ENCODE results near the gene ITGA5.

Gene ITGA5

DNA sequence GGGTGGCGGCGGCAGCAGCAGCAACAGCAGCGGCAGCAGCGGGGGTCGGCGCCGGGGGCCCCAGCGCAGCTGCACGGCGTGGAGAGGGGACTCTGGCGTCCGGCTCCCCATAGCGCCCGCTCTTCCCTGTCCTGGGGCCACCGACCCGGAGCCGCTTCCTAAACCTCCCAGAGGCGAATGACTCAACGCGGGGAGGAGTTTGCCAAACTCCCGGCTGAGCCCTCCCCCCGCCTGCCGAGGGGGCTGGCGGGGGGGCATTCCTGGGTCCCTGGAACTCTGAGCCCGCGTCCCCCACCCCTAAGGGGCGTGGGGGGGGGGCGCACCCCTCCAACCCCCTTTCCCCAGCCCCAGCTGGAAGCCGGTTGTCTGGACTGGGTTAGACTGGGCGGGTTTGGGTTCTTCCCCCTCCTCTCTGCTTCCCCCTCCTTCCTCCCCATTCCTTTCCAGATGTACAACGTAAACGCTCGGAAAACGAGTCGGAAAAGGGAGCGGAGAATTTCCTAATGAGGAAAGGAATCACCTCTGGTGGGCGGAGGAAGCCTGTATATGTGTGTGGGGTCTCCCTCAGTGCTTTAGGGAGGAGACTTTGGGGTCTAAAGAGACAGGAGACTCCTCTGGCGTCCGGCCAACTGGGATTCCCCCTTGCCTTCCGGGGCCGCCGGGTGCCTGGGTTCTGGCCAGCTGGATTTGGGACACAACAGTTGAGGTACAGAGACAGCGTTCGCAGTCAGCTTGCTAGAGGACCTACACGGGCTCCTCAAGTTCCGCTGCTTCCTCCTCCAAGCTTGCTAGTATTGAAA, at the start of gene ITGA5:
Gene ITGA5 (minus strand): TSS at position 179 of the 800 bp plus-strand sequence. CDS start 68 bp downstream, at position 111.
- peak; percentile 37 for DNase-seq
- no peaks in the 10 kb centered on the region for H3K27me3 ChIP-seq (ENCODE audit: insufficient read depth, low read depth, severe bottlenecking)
- no peak for TF ChIP-seq CTCF (IDR thresholded peaks at IDR 0.05; ENCODE audit: low read depth, low read length)
- no peaks in the 10 kb centered on the region for H3K36me3 ChIP-seq
- H3K4me3 ChIP-seq (ENCODE audit: low read depth, low read length) = peak within 1 kb of the TSS; percentile 70
- H3K27ac ChIP-seq = peak within 1 kb of the TSS; percentile 37
- H3K9me3 ChIP-seq (ENCODE audit: severe bottlenecking) = no peaks in the 10 kb centered on the region

- DNase-seq = no peak
- no peak overlapping the region for H3K27ac ChIP-seq
- no peaks in the 10 kb centered on the region for H3K36me3 ChIP-seq
- no peaks in the 10 kb centered on the region for H3K9me3 ChIP-seq (ENCODE audit: severe bottlenecking)
- no peak overlapping the region for H3K4me3 ChIP-seq (ENCODE audit: low read depth, low read length)
- H3K27me3 ChIP-seq (ENCODE audit: insufficient read depth, low read depth, severe bottlenecking) = no peaks in the 10 kb centered on the region
- TF ChIP-seq CTCF (IDR thresholded peaks at IDR 0.05; ENCODE audit: low read depth, low read length) = no peak
Measured at GRCh38 chr12:54465857-54466523, 46.9 kb upstream of the ITGA5 start.

DNA sequence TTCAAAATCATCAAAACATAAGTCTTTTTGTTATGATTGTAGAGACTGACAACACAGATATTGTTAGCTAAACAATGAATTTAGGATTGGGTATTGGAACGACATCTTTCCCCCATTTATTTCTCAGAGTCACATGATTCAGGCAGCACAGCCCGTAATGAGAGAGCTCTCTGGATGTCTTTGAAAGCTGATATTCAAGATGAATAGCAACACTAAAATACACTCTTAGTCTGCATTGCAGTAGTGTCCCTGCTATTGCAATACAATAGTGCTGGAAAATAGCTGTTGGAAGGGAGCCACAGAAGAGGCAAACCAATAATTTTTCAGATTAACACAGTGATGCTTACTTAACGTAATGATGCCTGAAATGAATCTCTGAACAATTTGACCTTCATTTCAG, 44.4 kb upstream of the ITGA5 start:
- no peak for DNase-seq
- no peaks in the 10 kb centered on the region for H3K9me3 ChIP-seq (ENCODE audit: severe bottlenecking)
- no peak for TF ChIP-seq CTCF (IDR thresholded peaks at IDR 0.05; ENCODE audit: low read depth, low read length)
- H3K36me3 ChIP-seq = no peaks in the 10 kb centered on the region
- H3K27me3 ChIP-seq (ENCODE audit: insufficient read depth, low read depth, severe bottlenecking) = no peaks in the 10 kb centered on the region
- H3K27ac ChIP-seq = no peak overlapping the region
- no peak overlapping the region for H3K4me3 ChIP-seq (ENCODE audit: low read depth, low read length)

DNA sequence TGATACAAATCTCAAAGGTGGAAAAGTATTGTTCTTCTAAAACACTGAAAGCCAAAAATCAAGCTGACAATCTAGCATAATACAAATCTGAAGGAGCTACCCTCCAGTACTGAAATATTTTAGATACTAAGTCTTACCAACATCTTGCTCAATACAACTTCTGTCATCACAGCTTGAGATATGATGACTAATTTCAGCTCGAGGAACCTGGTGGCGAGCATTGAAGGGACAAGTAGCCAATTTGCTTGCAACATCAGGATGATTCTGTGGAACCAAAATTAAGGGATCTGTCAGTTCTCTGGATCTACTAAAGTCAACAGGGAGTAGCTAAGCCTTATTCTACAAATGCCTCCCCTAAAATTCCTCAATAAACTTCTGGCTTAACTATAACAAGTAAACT, 44.0 kb upstream of the ITGA5 start:
- no peak for TF ChIP-seq CTCF (IDR thresholded peaks at IDR 0.05; ENCODE audit: low read depth, low read length)
- H3K9me3 ChIP-seq (ENCODE audit: severe bottlenecking) = no peaks in the 10 kb centered on the region
- H3K4me3 ChIP-seq (ENCODE audit: low read depth, low read length) = no peak overlapping the region
- H3K27me3 ChIP-seq (ENCODE audit: insufficient read depth, low read depth, severe bottlenecking) = no peaks in the 10 kb centered on the region
- DNase-seq = no peak
- no peaks in the 10 kb centered on the region for H3K36me3 ChIP-seq
- H3K27ac ChIP-seq = no peak overlapping the region

- Histone ChIP-seq H3K27ac (no peak overlapping the region), H3K9me3 (ENCODE audit: severe bottlenecking) (no peaks in the 10 kb centered on the region), H3K27me3 (ENCODE audit: insufficient read depth, low read depth, severe bottlenecking) (no peaks in the 10 kb centered on the region), H3K36me3 (no peaks in the 10 kb centered on the region), H3K4me3 (ENCODE audit: low read depth, low read length) (no peak overlapping the region)
- DNase-seq = no peak
- TF ChIP-seq CTCF (IDR thresholded peaks at IDR 0.05; ENCODE audit: low read depth, low read length) = no peak
Measured at GRCh38 chr12:54460317-54460923, 41.4 kb upstream of the ITGA5 start.
